ENCODE data around the gene TMEM39A.

- TF ChIP-seq CTCF (IDR thresholded peaks at IDR 0.05 in 2 of 3, conservative IDR thresholded peaks at IDR 0.05 in 1 of 3; ENCODE audit: control insufficient read depth in 2 of 3, extremely low read depth in 1 of 3, insufficient read depth in 1 of 3, low read depth in 3 of 3, low read length in 3 of 3) (no peak), POLR2A (IDR thresholded peaks at IDR 0.05; ENCODE audit: low read depth, low read length) (no peak), IRF3 (IDR thresholded peaks at IDR 0.05) (no peak), FOS (IDR thresholded peaks at IDR 0.05; ENCODE audit: borderline replicate concordance, extremely low read depth, insufficient read length) (no peak)
These were observed 6.2 kb downstream of the TMEM39A start for GRCh38 chr3:119457246-119457645.

Data from GM12878 (cell line).